GM12875 (cell line): Measurements from ENCODE around the gene CRYL1.

Experiments
- H3K4me3 ChIP-seq: one replicate; pipeline ENCODE4 v1.5.1; 2011; ENCODE audit warnings: low read depth, low read length, control low read depth
- TF ChIP-seq, protein P1 (sequence below): IDR thresholded peaks from 2 replicates; pipeline ENCODE4 v1.5.1; 2011; ENCODE audit warnings: low read depth, mild to moderate bottlenecking, control low read depth, inconsistent platforms, low read length, moderate library complexity, borderline replicate concordance; ENCODE audit not compliant: insufficient read depth

Gene CRYL1

GRCh38 chr13:20513466-20513995, 12.1 kb downstream of the CRYL1 start:
- TF ChIP-seq, protein P1, sequence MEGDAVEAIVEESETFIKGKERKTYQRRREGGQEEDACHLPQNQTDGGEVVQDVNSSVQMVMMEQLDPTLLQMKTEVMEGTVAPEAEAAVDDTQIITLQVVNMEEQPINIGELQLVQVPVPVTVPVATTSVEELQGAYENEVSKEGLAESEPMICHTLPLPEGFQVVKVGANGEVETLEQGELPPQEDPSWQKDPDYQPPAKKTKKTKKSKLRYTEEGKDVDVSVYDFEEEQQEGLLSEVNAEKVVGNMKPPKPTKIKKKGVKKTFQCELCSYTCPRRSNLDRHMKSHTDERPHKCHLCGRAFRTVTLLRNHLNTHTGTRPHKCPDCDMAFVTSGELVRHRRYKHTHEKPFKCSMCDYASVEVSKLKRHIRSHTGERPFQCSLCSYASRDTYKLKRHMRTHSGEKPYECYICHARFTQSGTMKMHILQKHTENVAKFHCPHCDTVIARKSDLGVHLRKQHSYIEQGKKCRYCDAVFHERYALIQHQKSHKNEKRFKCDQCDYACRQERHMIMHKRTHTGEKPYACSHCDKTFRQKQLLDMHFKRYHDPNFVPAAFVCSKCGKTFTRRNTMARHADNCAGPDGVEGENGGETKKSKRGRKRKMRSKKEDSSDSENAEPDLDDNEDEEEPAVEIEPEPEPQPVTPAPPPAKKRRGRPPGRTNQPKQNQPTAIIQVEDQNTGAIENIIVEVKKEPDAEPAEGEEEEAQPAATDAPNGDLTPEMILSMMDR: no peak
- no peak overlapping the region for H3K4me3 ChIP-seq

GRCh38 chr13:20512042-20512683, 13.5 kb downstream of the CRYL1 start:
- TF ChIP-seq, protein P1: no peak
- H3K4me3 ChIP-seq: no peak overlapping the region

GRCh38 chr13:20506696-20507095, 19.0 kb downstream of the CRYL1 start:
- TF ChIP-seq, protein P1: no peak
- H3K4me3 ChIP-seq: no peak overlapping the region

GRCh38 chr13:20505405-20506366, 20.0 kb downstream of the CRYL1 start:
- no peak overlapping the region for H3K4me3 ChIP-seq
- TF ChIP-seq, protein P1: no peak

GRCh38 chr13:20503088-20504083, 22.3 kb downstream of the CRYL1 start:
- H3K4me3 ChIP-seq: no peak overlapping the region
- TF ChIP-seq, protein P1: no peak

DNA sequence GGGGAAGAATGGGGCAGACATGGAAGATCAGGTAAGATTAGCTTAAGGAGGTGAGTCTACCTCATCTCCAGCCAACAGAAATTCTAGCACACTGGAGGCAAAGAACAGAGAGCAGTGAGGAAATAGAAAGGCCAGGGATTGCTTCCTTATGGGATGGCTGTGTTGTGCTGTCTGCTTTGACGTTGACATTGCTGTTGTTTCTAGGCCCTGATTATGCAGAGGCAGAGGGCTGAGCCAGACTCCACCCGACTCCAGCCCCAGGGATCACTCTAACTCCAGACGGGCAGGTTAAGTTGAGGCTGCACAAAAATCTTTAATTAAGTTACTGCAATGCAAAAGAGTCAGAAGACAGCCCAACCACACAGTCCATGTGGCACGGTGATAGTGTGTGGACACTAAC, 24.1 kb downstream of the CRYL1 start:
- TF ChIP-seq, protein P1: no peak
- H3K4me3 ChIP-seq: no peak overlapping the region
